GM19035 (cell line): Measurements from ENCODE around the gene TMEM174.
"Not testable (repeated sequence)": the region's sequence is repeated elsewhere in the genome, so short reads cannot be mapped to it uniquely, and the experiment has no call there.

Experiments
- ATAC-seq: cut with Tn5 transposase; IDR thresholded peaks from one replicate; pipeline ENCODE4 v1.9.1; 2021; ENCODE audit not compliant: unreplicated experiment

Gene TMEM174

GRCh38 chr5:73218552-73219171, 45.7 kb downstream of the TMEM174 start:
- ATAC-seq = no peak

DNA sequence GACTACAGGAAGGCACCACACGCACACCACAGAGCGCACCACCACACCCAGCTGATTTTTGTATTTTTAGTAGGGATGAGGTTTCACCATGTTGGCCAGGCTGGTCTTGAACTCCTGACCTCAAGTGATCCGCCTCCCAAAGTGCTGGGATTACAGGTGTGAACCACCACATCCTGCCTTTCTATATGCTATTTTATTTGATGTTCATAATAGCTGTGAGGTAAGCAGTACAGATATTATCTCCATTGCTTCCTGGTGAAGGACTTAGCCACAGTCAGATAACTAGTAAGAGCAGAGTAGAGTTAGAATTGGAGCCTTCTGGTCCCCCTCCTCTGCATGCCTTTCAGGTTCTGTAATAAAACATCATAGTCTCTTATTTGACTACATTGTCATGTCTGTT, 46.3 kb downstream of the TMEM174 start:
- ATAC-seq = not testable (repeated sequence)

GRCh38 chr5:73221161-73221560, 48.2 kb downstream of the TMEM174 start:
- ATAC-seq = no peak

DNA sequence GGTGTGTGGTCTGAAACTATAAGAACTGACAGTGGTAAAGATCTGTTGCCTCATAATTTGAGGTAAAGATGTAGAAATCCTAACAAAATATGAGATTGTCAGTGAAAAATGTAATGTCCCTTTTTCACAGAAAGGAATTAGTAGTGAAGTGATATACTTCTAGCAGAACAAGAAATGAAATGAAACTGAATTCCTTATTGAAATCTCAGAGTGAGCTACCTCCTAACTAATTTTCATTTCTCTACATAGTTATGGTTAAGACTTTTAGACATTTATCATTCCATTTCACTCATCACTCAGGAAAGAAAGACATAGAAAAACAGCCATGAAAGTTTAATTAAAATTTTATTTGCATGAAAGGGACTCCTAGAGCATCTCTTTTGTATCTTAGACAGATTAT, 48.7 kb downstream of the TMEM174 start:
- no peak for ATAC-seq

DNA sequence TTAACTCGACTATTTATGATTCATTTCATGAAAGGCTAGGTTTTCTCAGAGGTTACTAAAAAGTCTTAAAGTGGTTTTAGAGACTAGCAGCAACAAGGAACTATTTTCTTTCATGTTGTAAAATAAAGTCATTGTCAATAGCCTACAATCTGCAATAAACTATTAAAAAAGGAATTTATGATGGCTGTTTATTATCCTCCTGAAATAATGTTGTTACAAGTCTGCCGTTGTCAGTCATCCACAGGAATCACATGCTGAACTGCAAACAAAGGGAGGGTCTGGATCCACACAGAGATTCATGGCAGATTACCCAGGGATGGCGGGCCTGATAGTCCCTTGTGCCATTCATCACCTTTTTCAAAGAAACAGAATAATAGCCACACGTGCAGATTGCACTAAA, 49.2 kb downstream of the TMEM174 start:
- ATAC-seq = no peak
